NCI-H510A treated with DMSO at 0.1 percent for 48 hours (cell line): ENCODE results near the gene RIPOR2.
A peak's percentile ranks its signal among the peaks of the same experiment; 100 is the strongest.
"Not testable (repeated sequence)": the region's sequence is repeated elsewhere in the genome, so short reads cannot be mapped to it uniquely, and the experiment has no call there.

Source experiments
- DNase-seq: peaks from one replicate; lab custom pipeline; 2025; lab: John Stamatoyannopoulos, UW

Gene RIPOR2

GRCh38 chr6:24802271-24803059, 133.3 kb downstream of the RIPOR2 start:
- no peak for DNase-seq

DNA sequence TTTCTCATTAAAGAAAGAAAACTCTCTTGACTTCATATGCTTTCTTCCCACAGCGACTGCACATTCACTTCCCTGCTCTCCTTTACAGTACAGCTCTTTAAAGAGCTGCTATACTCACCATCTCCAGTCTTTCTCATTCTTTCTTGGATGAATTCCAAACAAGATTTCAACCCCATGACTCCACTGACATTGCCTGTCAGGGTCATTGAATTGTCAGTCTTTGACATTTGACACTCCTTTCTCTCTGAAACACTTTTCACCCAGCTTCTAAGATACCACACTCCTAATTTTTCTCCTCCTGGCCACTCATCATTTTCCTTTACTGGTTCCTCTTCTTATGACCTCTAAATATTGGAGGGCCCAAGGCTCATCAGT, 136.2 kb downstream of the RIPOR2 start:
- DNase-seq: no peak

DNA sequence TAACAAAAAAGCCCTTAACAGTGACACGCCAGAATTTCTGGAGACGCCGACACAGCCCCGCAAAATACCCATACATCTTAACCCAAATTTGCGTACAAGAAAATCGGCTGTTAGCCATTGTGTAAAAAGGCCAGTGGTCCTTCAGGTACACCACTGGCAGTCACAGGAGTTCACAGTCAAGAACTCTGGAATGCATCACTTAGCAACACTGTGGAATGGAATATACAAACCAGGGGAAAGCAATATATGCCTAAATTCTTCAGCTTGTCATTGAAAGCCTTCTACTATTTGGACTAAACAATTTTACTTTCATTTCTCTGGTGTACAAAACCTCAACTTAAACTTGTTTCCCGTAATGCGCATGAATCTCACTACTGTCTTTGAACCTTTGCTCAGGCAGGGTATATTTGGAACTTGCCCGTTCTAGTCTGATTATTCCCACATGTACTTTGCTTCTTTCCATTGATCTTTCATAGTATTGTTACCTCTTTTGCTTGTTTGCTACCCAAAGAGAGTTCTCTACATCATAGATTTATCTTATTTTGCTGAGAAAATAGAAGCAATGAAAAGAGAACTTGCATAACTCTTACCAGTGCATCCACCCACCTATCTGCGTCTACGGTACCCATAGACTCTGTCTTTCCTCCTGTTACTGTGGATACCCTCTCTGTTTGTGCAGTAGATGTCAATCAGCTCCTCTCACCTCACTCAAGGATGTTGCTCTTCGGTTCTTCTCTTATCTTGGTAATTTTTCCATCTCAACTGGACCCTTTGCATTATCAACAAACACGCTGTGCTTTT, 136.8 kb downstream of the RIPOR2 start, which contains the start of gene ARMH2:
Gene ARMH2 (minus strand): TSS at position 178 of the 801 bp plus-strand sequence. CDS start 60 bp downstream, at position 118.
- no peak for DNase-seq

- DNase-seq: peak; percentile 18
Measured at GRCh38 chr6:24797596-24798216, 138.1 kb downstream of the RIPOR2 start.

DNA sequence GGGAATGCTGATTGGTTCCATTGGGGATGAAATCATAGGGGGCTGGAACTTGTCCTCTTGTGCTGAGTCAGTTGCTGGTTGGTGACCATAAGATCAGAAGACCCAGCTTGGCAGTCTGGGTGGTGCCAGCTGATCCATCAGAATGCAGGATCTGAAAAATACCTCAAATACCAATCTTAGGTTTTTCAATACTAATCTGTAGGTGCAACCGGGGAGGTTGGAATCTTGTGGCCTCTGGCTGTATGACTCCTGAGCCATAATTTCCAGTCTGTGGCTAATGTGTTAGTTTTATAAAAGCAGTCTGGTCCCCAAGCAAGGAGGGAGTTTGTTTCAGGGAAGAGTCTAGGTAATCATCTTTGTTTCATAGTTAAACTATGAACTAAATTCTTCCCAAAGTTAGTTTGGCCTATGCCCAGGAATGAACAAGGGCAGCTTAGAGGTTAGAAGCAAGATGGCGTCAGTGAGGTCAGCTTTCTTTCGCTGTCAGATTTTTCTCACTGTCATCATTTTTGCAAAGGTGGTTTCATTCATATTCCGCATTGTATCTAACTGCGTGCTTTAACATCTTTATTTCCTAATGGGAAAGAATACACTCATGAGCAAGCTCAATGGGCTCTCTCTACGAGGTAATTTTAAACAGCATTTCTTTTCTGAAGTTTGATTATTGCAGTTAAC, 139.0 kb downstream of the RIPOR2 start:
- no peak for DNase-seq

DNA sequence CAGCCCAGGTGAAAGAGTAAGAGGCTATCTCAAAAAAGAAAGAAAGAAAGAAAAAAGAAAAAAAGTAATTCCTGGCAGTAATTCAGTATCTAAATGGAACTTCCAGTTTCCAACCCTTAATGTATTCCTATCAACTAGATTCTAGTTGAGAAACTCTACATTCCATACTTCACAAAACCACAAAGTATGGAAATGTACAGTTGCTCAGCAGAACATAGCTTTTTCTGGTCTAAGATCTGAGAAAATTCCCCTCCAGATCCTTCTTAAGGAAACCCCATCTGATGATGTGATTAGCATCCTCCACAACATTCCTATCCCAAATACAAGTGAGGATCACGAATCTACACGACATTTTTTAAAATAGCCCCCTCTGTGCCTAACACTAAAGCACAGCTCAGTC, 140.7 kb downstream of the RIPOR2 start:
- no peak for DNase-seq

- DNase-seq: no peak
Measured at GRCh38 chr6:24788031-24788665, 147.6 kb downstream of the RIPOR2 start.

- no peak for DNase-seq
Measured at GRCh38 chr6:24780206-24780605, 155.6 kb downstream of the RIPOR2 start.

GRCh38 chr6:24779416-24780016, 156.2 kb downstream of the RIPOR2 start:
- DNase-seq: no peak

- DNase-seq: no peak
Measured at GRCh38 chr6:24778878-24779277, 156.9 kb downstream of the RIPOR2 start.

DNA sequence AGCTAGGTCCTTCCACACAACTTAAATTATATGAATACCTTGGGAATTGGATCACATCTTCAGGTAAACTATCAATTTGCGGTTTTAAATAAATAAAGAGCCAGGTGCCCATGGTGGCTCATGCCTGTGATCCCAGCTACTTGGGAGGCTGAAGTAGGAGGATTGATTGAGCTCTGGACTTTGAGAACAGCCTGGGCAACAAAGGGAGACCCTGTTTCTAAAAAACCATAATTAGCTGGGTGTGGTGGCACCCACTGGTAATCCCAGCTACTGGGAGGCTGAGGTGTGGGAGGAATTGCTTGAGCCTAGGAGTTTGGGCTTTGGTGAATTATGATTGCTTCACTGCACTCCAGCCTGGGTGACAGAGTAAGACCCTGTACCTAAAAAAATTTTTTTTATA, 157.6 kb downstream of the RIPOR2 start:
- no peak for DNase-seq

GRCh38 chr6:24777227-24777626, 158.5 kb downstream of the RIPOR2 start:
- no peak for DNase-seq

DNA sequence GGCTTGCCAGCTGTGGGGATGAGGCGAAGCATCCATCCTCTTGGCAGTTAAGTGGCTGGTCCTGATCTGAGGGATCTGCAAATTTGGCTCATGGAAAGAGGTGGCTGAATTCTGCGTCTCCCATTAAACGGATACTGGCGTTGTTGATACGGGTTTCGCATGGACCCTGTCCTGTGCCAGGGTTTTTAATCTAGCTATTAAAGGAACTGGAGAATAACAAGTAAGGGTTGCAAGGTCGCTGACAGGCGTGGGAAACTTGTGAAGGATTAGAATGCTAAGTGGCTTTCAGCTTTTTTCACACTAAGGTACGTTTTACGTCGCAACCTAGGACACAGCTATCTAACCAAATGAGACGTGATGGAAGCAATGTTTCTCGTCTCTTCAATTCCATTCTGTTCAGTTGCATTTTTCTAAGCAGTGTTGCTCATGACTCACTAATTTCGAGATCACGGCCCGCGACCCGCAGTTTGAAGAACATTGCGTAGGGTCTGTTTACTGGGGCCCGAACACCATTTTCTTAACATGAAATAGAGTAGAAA, 160.2 kb downstream of the RIPOR2 start:
- no peak for DNase-seq

GRCh38 chr6:24774696-24775519, 160.9 kb downstream of the RIPOR2 start, which contains the start of gene GMNN:
GMNN (plus strand) TSS chr6:24774937; CDS start chr6:24777247, 2,310 bp downstream.
- DNase-seq: peak; percentile 97

DNA sequence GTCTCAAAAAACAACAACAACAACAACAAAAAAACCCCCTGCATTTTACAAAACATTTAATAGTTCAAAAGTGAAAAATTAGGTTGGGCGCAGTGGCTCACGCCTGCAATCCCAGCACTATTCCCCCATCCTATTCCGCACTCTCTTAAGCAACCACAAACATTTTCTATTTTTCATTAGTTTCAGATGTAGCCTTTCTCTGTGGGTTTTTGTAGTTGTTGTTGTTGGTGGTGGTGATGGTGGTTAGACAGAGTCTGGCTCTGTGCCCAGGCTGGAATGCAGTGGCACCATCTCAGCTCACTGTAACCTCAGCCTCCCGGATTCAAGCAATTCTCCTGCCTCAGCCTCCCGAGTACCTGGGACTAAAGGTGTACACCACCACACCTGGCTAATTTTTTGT, 167.4 kb downstream of the RIPOR2 start:
- no peak for DNase-seq

- peak; percentile 24 for DNase-seq
Measured at GRCh38 chr6:24766680-24767462, 168.9 kb downstream of the RIPOR2 start.

GRCh38 chr6:24765968-24766367, 169.8 kb downstream of the RIPOR2 start:
- not testable (repeated sequence) for DNase-seq

DNA sequence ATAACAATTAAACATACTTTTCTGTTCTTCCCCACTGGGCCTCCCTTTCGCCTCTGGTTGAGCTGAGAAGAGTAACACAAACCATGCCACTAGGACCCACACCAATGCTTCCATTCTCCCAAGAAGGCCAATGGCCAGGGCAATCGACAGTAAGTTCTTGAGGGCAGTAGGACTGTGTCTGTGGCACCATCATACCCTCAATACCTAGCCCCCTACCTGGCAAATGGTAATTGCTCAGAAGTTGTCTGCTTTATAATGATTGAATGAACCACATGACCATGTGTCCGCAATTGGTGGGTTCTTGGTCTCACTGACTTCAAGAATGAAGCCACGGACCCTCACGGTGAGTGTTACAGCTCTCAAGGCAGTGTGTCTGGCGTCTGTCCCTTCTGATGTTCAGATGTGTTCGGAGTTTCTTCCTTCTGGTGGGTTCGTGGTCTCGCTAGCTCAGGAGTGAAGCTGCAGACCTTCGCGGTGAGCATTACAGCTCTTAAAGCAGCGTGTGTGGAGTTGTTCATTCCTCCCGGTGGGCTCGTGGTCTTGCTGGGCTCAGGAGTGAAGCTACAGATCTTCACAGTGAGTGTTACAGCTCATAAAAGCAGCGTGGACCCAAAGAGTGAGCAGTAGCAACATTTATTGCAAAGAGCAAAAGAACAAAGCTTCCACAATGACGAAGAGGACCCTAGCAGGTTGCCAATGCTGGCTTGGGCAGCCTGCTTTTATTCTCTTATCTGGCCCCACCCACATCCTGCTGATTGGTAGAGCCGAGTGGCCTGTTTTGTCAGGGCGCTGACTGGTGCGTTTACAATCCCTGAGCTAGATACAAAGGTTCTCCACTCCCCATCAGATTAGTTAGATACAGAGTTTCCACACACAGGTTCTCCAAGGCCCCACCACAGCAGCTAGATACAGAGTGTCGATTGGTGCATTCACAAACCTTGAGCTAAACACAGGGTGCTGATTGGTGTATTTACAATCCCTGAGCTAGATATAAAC, 170.6 kb downstream of the RIPOR2 start:
- DNase-seq: not testable (repeated sequence)
